ENCODE results near the gene SUN1.

SUN1 gene

GRCh38 chr7:849145-849544 lies 16.9 kb downstream of the SUN1 start:
- FAIRE-seq (no peak), DNase-seq (ENCODE audit: insufficient read length, low spot score) (no peak)
- no peak for TF ChIP-seq CTCF (IDR thresholded peaks at IDR 0.05; ENCODE audit: insufficient read depth, missing control alignments)

DNA sequence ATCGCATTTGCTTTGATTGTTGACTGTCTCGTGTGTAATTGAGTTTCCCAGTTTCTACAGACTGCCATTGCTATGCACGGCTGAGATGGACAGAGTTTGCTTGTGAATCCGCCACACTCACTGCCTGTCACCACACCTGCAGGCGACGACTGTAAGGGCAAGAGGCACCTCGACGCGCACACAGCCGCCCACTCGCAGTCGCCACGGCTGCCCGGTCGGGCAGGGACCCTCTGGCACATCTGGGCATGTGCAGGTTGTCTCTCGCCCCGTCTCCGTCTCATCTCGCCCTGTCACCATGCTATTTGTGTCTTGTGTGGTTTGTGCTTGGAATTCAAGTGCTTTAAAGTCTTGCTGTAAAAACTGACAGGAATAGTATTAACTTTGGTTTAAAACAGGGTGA lies 17.5 kb downstream of the SUN1 start:
- TF ChIP-seq CTCF (IDR thresholded peaks at IDR 0.05; ENCODE audit: insufficient read depth, missing control alignments) = no peak
- DNase-seq (ENCODE audit: insufficient read length, low spot score) = no peak
- FAIRE-seq = no peak

DNA sequence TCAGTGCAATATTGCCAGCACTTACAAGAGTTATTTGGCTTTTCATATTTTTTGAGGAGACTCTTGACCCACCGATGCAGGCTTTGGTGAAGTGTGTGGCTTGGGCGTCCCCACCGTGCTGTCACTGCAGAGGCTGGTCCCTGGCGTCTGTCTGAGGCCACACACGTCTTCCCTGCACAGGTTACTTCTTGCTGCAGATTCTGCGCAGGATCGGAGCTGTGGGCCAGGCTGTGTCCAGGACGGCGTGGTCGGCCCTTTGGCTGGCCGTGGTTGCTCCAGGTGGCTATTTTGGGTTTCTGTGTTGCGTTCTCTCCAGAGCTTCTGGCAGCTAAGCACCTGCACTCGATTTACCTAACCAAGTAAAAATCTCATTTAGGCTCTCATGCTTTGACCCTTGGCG lies 18.9 kb downstream of the SUN1 start:
- no peak for TF ChIP-seq CTCF (IDR thresholded peaks at IDR 0.05; ENCODE audit: insufficient read depth, missing control alignments)
- FAIRE-seq = no peak
- no peak for DNase-seq (ENCODE audit: insufficient read length, low spot score)

GRCh38 chr7:853366-854117 lies 21.3 kb downstream of the SUN1 start:
- DNase-seq (ENCODE audit: insufficient read length, low spot score) (no peak), FAIRE-seq (no peak)
- TF ChIP-seq CTCF (IDR thresholded peaks at IDR 0.05; ENCODE audit: insufficient read depth, missing control alignments) = no peak

DNA sequence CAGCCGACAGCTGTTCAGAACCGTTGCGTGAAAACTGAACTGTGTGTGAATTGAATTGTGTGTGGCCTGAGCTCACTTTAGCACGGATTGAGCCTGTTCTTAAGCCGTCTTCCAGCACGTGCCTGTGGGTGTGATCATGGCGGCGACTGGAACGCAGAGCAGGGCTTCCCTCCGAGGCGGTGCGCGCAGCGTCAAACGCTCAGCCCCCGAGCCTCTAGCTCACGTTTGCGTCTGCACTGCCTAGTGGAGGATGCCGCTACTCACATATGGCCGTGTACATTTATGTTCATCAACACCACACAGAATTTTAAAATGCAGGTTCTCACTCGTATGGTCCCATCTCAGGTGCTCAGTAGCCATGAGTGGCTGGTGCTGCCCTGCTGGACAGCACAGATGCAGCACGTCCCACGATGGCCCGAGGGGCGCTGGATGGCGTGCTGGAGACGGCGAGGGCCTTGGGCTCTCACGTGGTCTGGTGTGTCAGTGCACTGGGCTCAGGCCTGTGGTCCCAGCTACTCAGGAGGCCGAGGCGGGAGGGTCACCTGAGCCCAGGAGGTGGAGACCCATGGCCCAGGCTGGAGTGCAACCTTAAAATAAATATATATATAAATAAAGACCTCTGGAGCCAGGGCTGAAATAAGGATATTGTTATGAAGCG lies 22.0 kb downstream of the SUN1 start:
- FAIRE-seq (no peak), DNase-seq (ENCODE audit: insufficient read length, low spot score) (no peak)
- no peak for TF ChIP-seq CTCF (IDR thresholded peaks at IDR 0.05; ENCODE audit: insufficient read depth, missing control alignments)

GRCh38 chr7:855686-856369 lies 23.6 kb downstream of the SUN1 start:
- no peak for FAIRE-seq
- DNase-seq (ENCODE audit: insufficient read length, low spot score) = no peak
- TF ChIP-seq CTCF (IDR thresholded peaks at IDR 0.05; ENCODE audit: insufficient read depth, missing control alignments) = no peak

Data from D721Med (cell line).